Measurements from ENCODE around the gene SLC9A5. TPM values are rescaled to one million over a fixed set of nuclear protein-coding genes. Genes with fewer than 3 reads are reported as not detected.

Gene SLC9A5
- total and polyA plus RNA-seq, 3 donors from 2014 or later = 4.8 to 15.7 (median 6.8) TPM

- peaks cover 17% of the 10 kb centered on the region for H3K4me1 ChIP-seq
- no peak for TF ChIP-seq CTCF (IDR thresholded peaks at IDR 0.05)
- TF ChIP-seq POLR2A (IDR thresholded peaks at IDR 0.05) = no peak
- intact Hi-C loops (cut with DNase I; ENCODE audit: low total_unique reads) = loop anchor here (10.0 kb wide), 1 partner anchor 52 kb away; no protein-coding TSS in a partner anchor
- no peak overlapping the region for H3K27ac ChIP-seq
- H3K4me3 ChIP-seq = no peak overlapping the region
- WGBS, 2 donors = 99% methylated on average over 10 of the region's 10 CpGs
- DNase-seq = no peak
- no peaks in the 10 kb centered on the region for H3K9me3 ChIP-seq
- H3K27me3 ChIP-seq = no peaks in the 10 kb centered on the region
- H3K36me3 ChIP-seq (ENCODE audit: low read depth, missing control alignments) = no peaks in the 10 kb centered on the region
These were observed 33.6 kb downstream of the SLC9A5 start for GRCh38 chr16:67282447-67282805.

- no peak overlapping the region for H3K27ac ChIP-seq
- TF ChIP-seq POLR2A (IDR thresholded peaks at IDR 0.05) (no peak), CTCF (IDR thresholded peaks at IDR 0.05) (no peak)
- H3K4me3 ChIP-seq = no peak overlapping the region
- intact Hi-C loops (cut with DNase I; ENCODE audit: low total_unique reads) = loop anchor here (10.0 kb wide), 1 partner anchor 52 kb away; no protein-coding TSS in a partner anchor
- H3K27me3 ChIP-seq = no peaks in the 10 kb centered on the region
- no peaks in the 10 kb centered on the region for H3K36me3 ChIP-seq (ENCODE audit: low read depth, missing control alignments)
- DNase-seq = no peak
- H3K4me1 ChIP-seq = peaks cover 11% of the 10 kb centered on the region
- WGBS, 2 donors = 87 to 93% methylated on average over 7 of the region's 7 CpGs
- H3K9me3 ChIP-seq = no peaks in the 10 kb centered on the region
These were observed 34.5 kb downstream of the SLC9A5 start for GRCh38 chr16:67283039-67283825.

- Histone ChIP-seq H3K4me3 (no peak overlapping the region), H3K36me3 (ENCODE audit: low read depth, missing control alignments) (no peaks in the 10 kb centered on the region), H3K4me1 (peaks cover 6% of the 10 kb centered on the region), H3K27ac (no peak overlapping the region), H3K9me3 (no peaks in the 10 kb centered on the region), H3K27me3 (no peaks in the 10 kb centered on the region)
- no peak for TF ChIP-seq POLR2A (IDR thresholded peaks at IDR 0.05)
- TF ChIP-seq CTCF (IDR thresholded peaks at IDR 0.05) = no peak
- WGBS, 2 donors = 93 to 96% methylated on average over 14 to 21 of the region's 21 CpGs
- intact Hi-C loops (cut with DNase I; ENCODE audit: low total_unique reads) = loop anchor here (10.0 kb wide), 1 partner anchor 51 kb away; no protein-coding TSS in a partner anchor
- no peak for DNase-seq
These were observed 35.2 kb downstream of the SLC9A5 start for GRCh38 chr16:67283826-67284555.

- peaks cover 3% of the 10 kb centered on the region for H3K4me1 ChIP-seq
- no peaks in the 10 kb centered on the region for H3K27me3 ChIP-seq
- peak; percentile 43 for DNase-seq
- no peaks in the 10 kb centered on the region for H3K9me3 ChIP-seq
- H3K4me3 ChIP-seq = no peak overlapping the region
- no peak for TF ChIP-seq POLR2A (IDR thresholded peaks at IDR 0.05)
- TF ChIP-seq CTCF (IDR thresholded peaks at IDR 0.05) = peak in 1 of 3 experiments; percentile 20
- WGBS, 2 donors = 59 to 75% methylated on average over 4 to 34 of the region's 34 CpGs
- H3K36me3 ChIP-seq (ENCODE audit: low read depth, missing control alignments) = no peaks in the 10 kb centered on the region
- no peak overlapping the region for H3K27ac ChIP-seq
- intact Hi-C loops (cut with DNase I; ENCODE audit: low total_unique reads) = loop anchor here (10.0 kb wide), 1 partner anchor 50 kb away; no protein-coding TSS in a partner anchor
These were observed 36.2 kb downstream of the SLC9A5 start for GRCh38 chr16:67284699-67285646.

Data from testis (tissue), 3 donors.